ENCODE results near the gene ATP13A5. TPM values are rescaled to one million over a fixed set of nuclear protein-coding genes. Genes with fewer than 3 reads are reported as not detected.

Gene ATP13A5
- total and polyA plus RNA-seq, 2 of the 8 experiments (the other 6 are each of a cell fraction or from before 2014, with no cell fraction given) = not detected

GRCh38 chr3:193295985-193296384 lies 82.6 kb downstream of the ATP13A5 start:
- no peak overlapping the region for H2AK5ac ChIP-seq (ENCODE audit: low read depth, low read length)
- no peaks in the 10 kb centered on the region for H4K20me1 ChIP-seq (replicated peaks in 1 of 2; ENCODE audit: control insufficient read depth in 1 of 2, insufficient read depth in 2 of 2, low read length in 2 of 2)
- ChIA-PET CTCF (ENCODE audit: partially characterized antibody) (no interaction called here), POLR2A (ENCODE audit: partially characterized antibody) (interaction anchor here (0.6 kb wide), 1 partner anchor 52 kb away, joined by 3 read pairs; no protein-coding TSS in a partner anchor)
- H3K79me1 ChIP-seq (ENCODE audit: low read depth, low read length) = no peaks in the 10 kb centered on the region
- no peak overlapping the region for H3K4me2 ChIP-seq (ENCODE audit: insufficient read depth in 1 of 2, low read depth in 2 of 2, low read length in 2 of 2)
- H2BK120ac ChIP-seq (replicated peaks; ENCODE audit: low read depth, low read length) = no peak overlapping the region
- no peak overlapping the region for H3K18ac ChIP-seq (ENCODE audit: extremely low read depth, low read length)
- no peak for DNase-seq (ENCODE audit: low read depth in 1 of 2, low spot score in 2 of 2)
- H3K4ac ChIP-seq (replicated peaks; ENCODE audit: insufficient read length, low read depth, low read length) = no peak overlapping the region
- no peaks in the 10 kb centered on the region for H3K23me2 ChIP-seq (ENCODE audit: low read depth, low read length)
- H3K23ac ChIP-seq (ENCODE audit: insufficient read length) = no peak overlapping the region
- no peak overlapping the region for H3K14ac ChIP-seq (ENCODE audit: insufficient read length)
- H2BK5ac ChIP-seq (ENCODE audit: low read depth, low read length) = no peak overlapping the region
- H3K27ac ChIP-seq (ENCODE audit: low read depth, low read length) = no peak overlapping the region
- H3K4me3 ChIP-seq (ENCODE audit: extremely low read depth in 1 of 4, insufficient read depth in 2 of 4, low read depth in 3 of 4, low read length in 4 of 4) = no peak overlapping the region
- H3K56ac ChIP-seq (replicated peaks; ENCODE audit: insufficient read length, low read depth, low read length) = no peak overlapping the region
- WGBS, 2 experiments (ENCODE audit: extremely low coverage in 1 of 2, insufficient coverage in 1 of 2, insufficient read length in 1 of 2, insufficient replicate concordance in 2 of 2, low coverage in 1 of 2, low lambda C conversion rate in 2 of 2, missing lambda C conversion rate in 1 of 2) = 85% methylated on average over 2 of the region's 2 CpGs; no CpG with 5 or more reads in 1 of the 2 experiments
- TF ChIP-seq RAD21 (IDR thresholded peaks at IDR 0.05 in 1 of 2, conservative IDR thresholded peaks at IDR 0.05 in 1 of 2; ENCODE audit: low read depth in 2 of 2, low read length in 2 of 2) (peak; percentile 14 to 42; a peak in 2 of 4 replicates), EZH2 (IDR thresholded peaks at IDR 0.05; ENCODE audit: low read depth, low read length, severe bottlenecking) (no peak), CTCF (IDR thresholded peaks at IDR 0.05; ENCODE audit: control extremely low read depth in 1 of 3, insufficient read depth in 1 of 3, low read depth in 1 of 3, low read length in 3 of 3) (peak in 1 of 3 experiments; percentile 28; a peak in 1 of 4 replicates)
- H3K27me3 ChIP-seq (replicated peaks in 1 of 4; ENCODE audit: control insufficient read depth in 3 of 4, extremely low read depth in 1 of 4, insufficient read depth in 3 of 4, low read length in 3 of 4) = no peaks in the 10 kb centered on the region
- no peaks in the 10 kb centered on the region for H3K79me2 ChIP-seq (ENCODE audit: control insufficient read depth in 1 of 2, insufficient read depth in 2 of 2, low read length in 2 of 2)
- H2AFZ ChIP-seq (ENCODE audit: low read length) = no peak overlapping the region
- no peak overlapping the region for H2BK12ac ChIP-seq (ENCODE audit: low read depth, low read length)
- no peaks in the 10 kb centered on the region; a peak in 1 of 8 replicates for H3K36me3 ChIP-seq (ENCODE audit: control insufficient read depth in 2 of 4, insufficient read depth in 4 of 4, low read length in 3 of 4)
- no peak overlapping the region for H4K91ac ChIP-seq (replicated peaks; ENCODE audit: insufficient read length, low read length)
- H3K4me1 ChIP-seq (replicated peaks in 1 of 4; ENCODE audit: control insufficient read depth in 3 of 4, insufficient read depth in 4 of 4, low read length in 3 of 4) = no peaks in the 10 kb centered on the region
- FAIRE-seq = no peak
- peaks cover 8 to 16% of the 10 kb centered on the region in 2 experiments for H3K9me3 ChIP-seq (ENCODE audit: insufficient read depth in 2 of 2, low read depth in 1 of 2, low read length in 1 of 2)
- H2BK20ac ChIP-seq (ENCODE audit: low read length) = no peak overlapping the region
- no peak overlapping the region for H3K9ac ChIP-seq (replicated peaks in 1 of 4; ENCODE audit: extremely low read depth in 1 of 4, low read depth in 3 of 4, low read length in 3 of 4)
- no peak overlapping the region for H4K5ac ChIP-seq (ENCODE audit: insufficient read length, low read depth, low read length)
- no peak overlapping the region for H2BK15ac ChIP-seq (ENCODE audit: low read length)
- no peak overlapping the region for H4K8ac ChIP-seq (ENCODE audit: extremely low read depth, insufficient read depth, low read length)
